HEK293T (cell line): ENCODE measurements around the gene CHST6.
"Not testable (repeated sequence)": the region's sequence is repeated elsewhere in the genome, so short reads cannot be mapped to it uniquely, and the experiment has no call there.

Experiments
- CTCF ChIA-PET: fragments of 350-600 bp; formaldehyde crosslinking; extraction: SDS; loops from one replicate; lab custom pipeline; 2021; ENCODE audit warnings: antibody characterized with exemption, inconsistent platforms; lab: Yijun Ruan, JAX
- POLR2A ChIA-PET: fragments of 350-600 bp; formaldehyde crosslinking; extraction: SDS; loops from one replicate; lab custom pipeline; 2020; ENCODE audit warnings: antibody characterized with exemption, inconsistent platforms; lab: Yijun Ruan, JAX
- DNase-seq: peaks from one replicate; pipeline ENCODE4 v3.0.0; 2012; ENCODE audit warnings: mixed read lengths; ENCODE audit errors: extremely low spot score
- ARNT ChIP-seq: fragments of 450-650 bp; IDR thresholded peaks from 2 replicates; pipeline ENCODE4 v1.6.1; 2017; ENCODE audit warnings: mild to moderate bottlenecking
- BHLHE40 ChIP-seq: fragments of 450-650 bp; IDR thresholded peaks from 2 replicates; pipeline ENCODE4 v1.6.1; 2016; ENCODE audit warnings: mild to moderate bottlenecking, moderate library complexity, borderline replicate concordance
- CTBP1 ChIP-seq: fragments of 450-650 bp; IDR thresholded peaks from 2 replicates; pipeline ENCODE4 v1.6.1; 2016; ENCODE audit warnings: borderline replicate concordance
- ELF4 ChIP-seq: fragments of 450-650 bp; IDR thresholded peaks from 2 replicates; pipeline ENCODE4 v1.6.1; 2017; ENCODE audit warnings: antibody characterized with exemption
- FOXA1 ChIP-seq: fragments of 450-650 bp; IDR thresholded peaks from 2 replicates; pipeline ENCODE4 v1.6.1; 2016; ENCODE audit warnings: mild to moderate bottlenecking
- FOXK2 ChIP-seq: fragments of 450-650 bp; IDR thresholded peaks from 2 replicates; pipeline ENCODE4 v1.6.1; 2016; ENCODE audit warnings: mild to moderate bottlenecking
- FOXM1 ChIP-seq: fragments of 450-650 bp; IDR thresholded peaks from 2 replicates; pipeline ENCODE4 v1.6.1; 2017; ENCODE audit warnings: mild to moderate bottlenecking, borderline replicate concordance
- HDGF ChIP-seq: fragments of 450-650 bp; IDR thresholded peaks from 2 replicates; pipeline ENCODE4 v1.6.1; 2017; ENCODE audit warnings: antibody characterized with exemption, borderline replicate concordance
- L3MBTL2 ChIP-seq: fragments of 450-650 bp; conservative IDR thresholded peaks from 2 replicates; pipeline ENCODE4 v1.6.1; 2016; ENCODE audit warnings: mild to moderate bottlenecking
- LEF1 ChIP-seq: fragments of 450-650 bp; IDR thresholded peaks from 2 replicates; pipeline ENCODE4 v1.6.1; 2017; ENCODE audit warnings: mild to moderate bottlenecking, borderline replicate concordance
- NFRKB ChIP-seq: fragments of 450-650 bp; IDR thresholded peaks from 2 replicates; pipeline ENCODE4 v1.6.1; 2016; ENCODE audit warnings: mild to moderate bottlenecking, moderate library complexity
- SP1 ChIP-seq: fragments of 450-650 bp; IDR thresholded peaks from 2 replicates; pipeline ENCODE4 v1.6.1; 2017
- SUZ12 ChIP-seq: fragments of 450-650 bp; IDR thresholded peaks from 2 replicates; pipeline ENCODE4 v1.6.1; 2016; ENCODE audit warnings: mild to moderate bottlenecking
- TARDBP ChIP-seq: fragments of 450-650 bp; IDR thresholded peaks from 2 replicates; pipeline ENCODE4 v1.6.1; 2016
- ZNF384 ChIP-seq: fragments of 450-650 bp; IDR thresholded peaks from 2 replicates; pipeline ENCODE4 v1.6.1; 2016
- TF ChIP-seq, protein P1 (sequence below): fragments of 450-650 bp; IDR thresholded peaks from 2 replicates; pipeline ENCODE4 v1.6.1; 2016

CHST6 gene

DNA sequence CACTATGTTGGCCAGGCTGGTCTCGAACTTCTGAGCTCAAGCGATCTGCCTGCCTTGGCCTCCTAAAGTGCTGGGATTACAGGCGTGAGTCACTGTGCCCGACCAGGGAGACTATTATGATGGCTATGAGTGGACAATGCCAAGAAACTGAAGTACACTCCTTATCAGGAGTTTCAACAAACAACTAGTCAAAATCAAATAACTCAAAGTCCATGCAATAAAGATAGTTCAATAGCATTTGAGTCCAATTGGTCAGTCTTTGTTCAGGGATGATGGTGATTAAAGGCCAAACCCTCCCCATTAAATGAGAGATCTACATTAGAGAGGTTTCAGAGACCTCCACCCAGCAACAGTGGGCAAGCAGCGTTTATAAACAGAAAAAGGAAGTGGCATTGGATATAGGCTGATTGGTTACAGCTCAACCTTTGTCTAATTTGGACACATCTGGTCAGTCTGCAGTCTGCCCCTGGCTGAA lies 32.6 kb upstream of the CHST6 start:
- no peak for DNase-seq
- ChIA-PET POLR2A (interaction anchor here (0.5 kb wide), 1 partner anchor 834 kb away, joined by 3 read pairs; no protein-coding TSS in a partner anchor), CTCF (no interaction called here)
- TF ChIP-seq NFRKB (no peak), ELF4 (no peak), SP1 (no peak), SUZ12 (no peak), ZNF384 (no peak), TARDBP (no peak), LEF1 (no peak)

DNA sequence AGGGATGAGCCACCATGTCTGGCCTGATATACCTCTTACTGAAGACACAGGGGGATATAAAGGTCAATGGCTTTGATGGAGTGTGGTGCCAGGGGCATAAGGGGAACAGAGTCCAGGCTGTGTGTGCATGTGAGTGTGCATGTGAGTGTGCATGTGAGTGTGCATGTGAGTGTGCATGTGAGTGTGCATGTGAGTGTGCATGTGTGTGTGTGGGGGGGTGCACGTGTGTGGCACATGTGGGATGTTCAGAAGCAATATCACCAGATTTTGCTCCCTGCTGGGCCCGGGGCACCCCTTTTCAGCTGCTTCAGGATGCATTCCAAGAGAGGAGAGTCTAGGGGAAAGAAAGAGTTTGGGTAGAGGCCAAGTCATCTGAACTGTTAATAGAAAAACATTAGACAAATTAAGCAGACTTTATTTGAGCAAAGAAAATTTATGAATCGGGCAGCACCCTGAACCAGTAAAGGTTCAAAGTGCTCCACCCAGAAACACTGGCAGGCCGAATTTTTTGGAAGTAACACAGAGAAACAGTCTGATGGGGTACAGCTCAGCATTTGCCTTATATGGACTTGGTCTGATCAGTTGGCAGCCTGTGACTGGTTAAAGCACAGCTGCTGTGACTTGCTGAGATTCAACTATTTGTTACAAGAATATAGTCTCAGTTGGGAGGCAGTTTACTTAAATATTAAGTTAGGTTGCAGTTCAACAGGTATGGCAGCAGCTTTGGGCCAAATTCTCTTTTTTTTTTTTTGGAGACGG lies 31.0 kb upstream of the CHST6 start:
- CTCF ChIA-PET = no interaction called here
- DNase-seq = no peak
- no peak for TF ChIP-seq HDGF
- POLR2A ChIA-PET = no interaction called here

DNA sequence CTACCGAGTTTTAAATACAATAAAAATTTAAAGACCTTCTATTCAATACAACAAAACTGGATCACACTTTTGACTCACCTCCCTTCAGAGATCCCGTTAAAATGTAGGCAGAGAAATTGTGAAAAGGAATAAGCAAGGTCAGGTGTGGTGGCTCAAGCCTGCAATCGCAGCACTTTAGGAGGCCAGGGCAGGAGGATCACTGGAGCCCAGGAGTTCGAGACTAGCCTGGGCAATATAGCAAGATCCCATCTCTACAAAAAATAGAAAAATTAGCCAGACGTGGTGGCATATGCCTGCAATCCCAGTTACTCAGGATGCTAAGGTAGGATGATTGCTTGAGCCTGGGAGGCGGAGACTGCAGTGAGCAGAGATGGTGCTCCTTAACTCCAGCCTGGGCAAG lies 23.9 kb upstream of the CHST6 start:
- TF ChIP-seq SP1 = no peak
- no peak for TF ChIP-seq LEF1
- TF ChIP-seq, protein P1, sequence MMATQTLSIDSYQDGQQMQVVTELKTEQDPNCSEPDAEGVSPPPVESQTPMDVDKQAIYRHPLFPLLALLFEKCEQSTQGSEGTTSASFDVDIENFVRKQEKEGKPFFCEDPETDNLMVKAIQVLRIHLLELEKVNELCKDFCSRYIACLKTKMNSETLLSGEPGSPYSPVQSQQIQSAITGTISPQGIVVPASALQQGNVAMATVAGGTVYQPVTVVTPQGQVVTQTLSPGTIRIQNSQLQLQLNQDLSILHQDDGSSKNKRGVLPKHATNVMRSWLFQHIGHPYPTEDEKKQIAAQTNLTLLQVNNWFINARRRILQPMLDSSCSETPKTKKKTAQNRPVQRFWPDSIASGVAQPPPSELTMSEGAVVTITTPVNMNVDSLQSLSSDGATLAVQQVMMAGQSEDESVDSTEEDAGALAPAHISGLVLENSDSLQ = no peak
- no peak for TF ChIP-seq SUZ12
- no peak for TF ChIP-seq ARNT
- no peak for TF ChIP-seq CTBP1
- TF ChIP-seq L3MBTL2 = no peak
- TF ChIP-seq FOXM1 = no peak
- no peak for TF ChIP-seq FOXA1
- no peak for TF ChIP-seq HDGF
- TF ChIP-seq ZNF384 = no peak
- TF ChIP-seq FOXK2 = no peak
- no peak for TF ChIP-seq NFRKB
- no peak for TF ChIP-seq ELF4
- CTCF ChIA-PET = interaction anchor here (0.6 to 0.8 kb wide), 2 partner anchors 30 to 55 kb away, joined by 3 read pairs; partner anchors contain the start of gene TMEM170A
- DNase-seq = no peak
- POLR2A ChIA-PET = no interaction called here

DNA sequence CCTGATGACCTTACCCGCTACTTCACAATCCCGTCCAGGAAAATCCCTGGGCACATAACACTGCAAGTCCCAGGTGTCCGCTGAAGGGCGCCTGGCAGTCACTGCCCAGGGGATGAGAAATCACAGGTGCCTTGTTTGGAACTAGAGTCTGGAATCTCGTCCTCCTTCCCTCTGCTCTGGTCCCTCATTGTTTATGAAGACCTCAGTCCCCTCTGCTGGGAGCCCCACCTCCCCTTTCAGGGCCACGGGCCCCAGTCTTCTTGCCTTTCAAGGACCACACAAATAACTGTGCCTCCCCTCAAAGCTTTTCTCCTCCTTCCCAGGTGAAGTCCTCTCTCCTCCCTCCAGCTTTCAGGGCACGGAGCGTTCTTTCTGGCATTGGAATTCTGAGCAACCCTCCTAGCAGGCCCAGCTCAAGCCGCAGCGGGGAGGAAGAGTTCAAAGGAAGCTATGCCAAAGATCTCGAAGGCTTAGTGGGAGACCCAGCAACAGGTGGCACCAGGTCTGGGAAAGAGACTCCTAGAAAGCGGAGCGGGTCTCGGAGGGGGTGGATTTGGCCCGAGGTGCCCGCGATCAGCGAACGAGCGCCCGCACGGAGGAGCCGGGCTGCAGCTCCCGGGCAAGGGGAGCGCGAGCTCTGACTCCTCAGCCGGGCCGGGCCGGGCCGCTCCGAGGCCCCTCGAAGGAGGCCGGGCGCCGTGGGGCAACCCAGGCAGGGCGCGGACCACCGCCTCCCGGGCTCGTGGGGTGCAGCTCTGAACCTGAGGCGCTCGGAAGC lies 21.1 kb upstream of the CHST6 start:
- POLR2A ChIA-PET = interaction anchor here (0.7 to 2.4 kb wide), 8 partner anchors 9 to 63 kb away, joined by 3 to 11 read pairs (median 4); partner anchors contain the start of genes CHST6, TMEM170A and TMEM231
- not testable (repeated sequence) for DNase-seq
- CTCF ChIA-PET = interaction anchor here (1.0 to 2.2 kb wide), 11 partner anchors 8 to 105 kb away, joined by 3 to 16 read pairs (median 5); partner anchors contain the start of genes CHST6, TMEM170A and TMEM231

DNA sequence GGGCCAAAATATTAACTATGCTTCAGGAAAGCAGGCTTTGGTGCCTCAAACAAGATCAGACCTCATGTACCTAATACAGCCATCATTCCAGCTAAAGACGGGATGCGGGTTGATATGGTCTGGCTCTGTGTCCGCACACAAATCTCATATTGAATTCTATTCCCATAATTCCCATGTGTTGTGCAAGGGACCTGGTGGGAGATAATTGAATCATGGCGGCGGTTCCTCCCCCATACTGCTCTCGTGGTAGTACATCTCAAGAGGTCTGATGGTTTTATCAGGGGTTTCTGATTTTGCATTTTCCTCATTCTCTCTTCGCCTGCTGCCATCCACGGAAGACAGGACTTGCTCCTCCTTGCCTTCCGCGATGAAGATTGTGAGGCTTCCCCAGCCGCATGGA lies 19.1 kb upstream of the CHST6 start:
- no peak for DNase-seq
- TF ChIP-seq NFRKB = no peak
- TF ChIP-seq BHLHE40 = no peak
- no peak for TF ChIP-seq FOXM1
- no peak for TF ChIP-seq LEF1
- no peak for TF ChIP-seq ZNF384
- TF ChIP-seq, protein P1 = no peak
- no peak for TF ChIP-seq HDGF
- TF ChIP-seq SUZ12 = no peak
- no peak for TF ChIP-seq CTBP1
- no peak for TF ChIP-seq ARNT
- no peak for TF ChIP-seq FOXA1
- no peak for TF ChIP-seq FOXK2
- no peak for TF ChIP-seq TARDBP
- no peak for TF ChIP-seq L3MBTL2
- no peak for TF ChIP-seq SP1
- POLR2A ChIA-PET = no interaction called here
- CTCF ChIA-PET = no interaction called here

DNA sequence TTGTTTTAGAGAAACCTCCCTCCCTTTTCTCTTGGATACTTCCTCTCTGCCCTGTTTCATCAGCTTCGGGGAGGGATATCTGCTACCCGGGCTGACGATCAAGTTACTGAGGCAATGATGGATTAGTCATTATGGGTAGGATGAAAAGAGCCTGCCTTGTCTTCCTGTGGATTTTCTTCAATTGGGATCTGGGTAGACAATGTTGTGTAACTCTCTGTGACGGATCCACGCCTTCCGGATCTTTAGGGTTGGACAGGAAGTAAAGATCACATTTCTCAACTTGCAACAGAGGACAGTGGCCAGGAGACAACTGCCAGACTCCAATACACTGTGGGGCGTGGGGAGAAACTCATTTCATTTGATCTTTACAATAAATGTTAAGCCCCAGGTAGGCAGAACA lies 11.3 kb upstream of the CHST6 start:
- TF ChIP-seq HDGF (no peak), ARNT (no peak), CTBP1 (no peak), SP1 (no peak), SUZ12 (no peak), ZNF384 (no peak), TARDBP (no peak), FOXA1 (no peak), ELF4 (no peak), LEF1 (no peak), FOXM1 (no peak), NFRKB (no peak), BHLHE40 (no peak), FOXK2 (no peak)
- TF ChIP-seq, protein P1 = no peak
- ChIA-PET CTCF (interaction anchor here (0.7 to 1.3 kb wide), 2 partner anchors 10 to 42 kb away, joined by 3 to 6 read pairs; partner anchors contain the start of gene TMEM170A), POLR2A (interaction anchor here (0.7 to 1.2 kb wide), 2 partner anchors 11 to 50 kb away, joined by 3 read pairs; partner anchors contain the start of gene TMEM231)
- no peak for DNase-seq
